Mucosa of rectum (tissue), 2 donors: ENCODE results near the gene ULBP2.
"Not testable (repeated sequence)": the region's sequence is repeated elsewhere in the genome, so short reads cannot be mapped to it uniquely, and the experiment has no call there.

ENCODE experiments used
- H3K27ac ChIP-seq, 2 donors: one replicate each; pipeline ENCODE4 v1.7.0; 2013; ENCODE audit warnings: inconsistent platforms in 2 of 2, low read depth in 2 of 2, low read length in 2 of 2
- H3K27me3 ChIP-seq, 2 donors: one replicate each; pipeline ENCODE4 v1.7.0; 2013; ENCODE audit warnings: low read length in 2 of 2; ENCODE audit not compliant: control insufficient read depth in 2 of 2, insufficient read depth in 2 of 2
- H3K36me3 ChIP-seq, 2 donors: one replicate each; pipeline ENCODE4 v1.7.0; 2013; ENCODE audit warnings: low read length in 2 of 2; ENCODE audit not compliant: control insufficient read depth in 2 of 2, insufficient read depth in 2 of 2
- H3K4me1 ChIP-seq, 2 donors: one replicate each; pipeline ENCODE4 v1.7.0; 2013; ENCODE audit warnings: low read length in 2 of 2, mild to moderate bottlenecking in 1 of 2; ENCODE audit not compliant: control insufficient read depth in 2 of 2, insufficient read depth in 2 of 2
- H3K4me3 ChIP-seq, 2 donors: one replicate each; pipeline ENCODE4 v1.7.0; 2013; ENCODE audit warnings: low read length in 2 of 2
- H3K9ac ChIP-seq, 2 donors: one replicate each; pipeline ENCODE4 v1.7.0; 2013; ENCODE audit warnings: low read length in 2 of 2, low read depth in 1 of 2, mild to moderate bottlenecking in 1 of 2
- H3K9me3 ChIP-seq, 2 donors: one replicate each; pipeline ENCODE4 v1.7.0; 2013; ENCODE audit warnings: low read length in 2 of 2; ENCODE audit not compliant: control insufficient read depth in 2 of 2
- donor health status: healthy.
- donor health status: Normal muscosa, but diverticular disease.

Gene ULBP2

DNA sequence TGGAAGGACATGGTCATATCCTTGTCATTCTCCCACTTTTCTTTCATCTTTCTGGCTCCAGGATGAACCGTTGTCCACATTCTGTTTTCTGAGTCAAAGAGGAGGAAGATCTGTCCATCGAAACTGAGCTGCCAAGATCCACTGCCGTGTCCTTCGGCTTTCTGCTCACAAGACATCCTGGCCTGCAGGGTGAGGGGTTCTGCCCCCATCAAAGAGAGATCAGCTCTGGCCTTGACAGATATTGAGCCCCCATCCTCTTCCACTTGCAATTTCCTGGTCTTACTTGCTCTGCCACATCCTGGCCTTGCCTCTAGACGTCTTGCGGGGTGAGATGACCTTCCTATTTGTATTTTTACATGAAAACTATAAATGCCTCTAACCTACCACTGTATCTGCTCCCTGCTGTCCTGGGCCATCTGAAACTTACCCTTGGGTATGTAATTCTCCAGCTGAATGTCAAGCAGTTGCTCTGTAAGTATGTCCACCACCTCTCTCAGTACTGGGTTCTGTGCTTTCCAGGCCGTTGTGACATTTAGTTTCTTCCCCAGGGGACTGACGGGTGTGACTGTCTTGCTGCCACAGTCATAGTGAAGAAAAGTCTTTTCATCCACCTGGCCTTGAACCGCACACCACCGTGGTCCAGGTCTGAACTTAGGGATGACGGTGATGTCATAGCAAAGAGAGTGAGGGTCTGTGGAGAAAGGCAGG, 22.5 kb upstream of the ULBP2 start:
- not testable (repeated sequence) for H3K9me3 ChIP-seq, H3K4me3 ChIP-seq, H3K27me3 ChIP-seq, H3K36me3 ChIP-seq, H3K9ac ChIP-seq, H3K27ac ChIP-seq
- peaks cover 9 to 11% of the 10 kb centered on the region in 2 donors for H3K4me1 ChIP-seq

DNA sequence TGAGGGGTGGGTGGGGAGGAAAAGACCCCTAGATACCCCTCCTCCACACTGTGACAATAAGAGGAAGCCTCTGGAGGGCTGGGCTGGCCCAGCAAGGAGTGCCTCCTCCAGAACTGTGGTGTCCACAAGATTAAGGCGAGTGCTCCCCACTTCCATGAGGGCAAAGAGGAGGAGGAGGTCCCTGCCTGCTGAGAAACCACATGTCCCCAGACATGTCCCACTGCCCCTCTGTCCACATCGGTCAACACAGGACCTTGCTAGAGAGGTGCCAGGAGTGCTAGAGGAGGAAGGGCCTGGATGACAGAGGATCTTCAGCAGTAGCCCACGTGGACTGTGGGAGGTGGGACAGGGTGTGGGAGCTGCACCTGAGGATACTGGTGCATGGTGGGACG, 22.0 kb upstream of the ULBP2 start:
- Histone ChIP-seq H3K27me3 (peaks cover 0 to 10% of the 10 kb centered on the region in 2 donors), H3K9me3 (no peaks in the 10 kb centered on the region), H3K4me1 (peaks cover 9 to 11% of the 10 kb centered on the region in 2 donors), H3K36me3 (no peaks in the 10 kb centered on the region), H3K9ac (no peak overlapping the region), H3K4me3 (no peak overlapping the region), H3K27ac (no peak overlapping the region)

DNA sequence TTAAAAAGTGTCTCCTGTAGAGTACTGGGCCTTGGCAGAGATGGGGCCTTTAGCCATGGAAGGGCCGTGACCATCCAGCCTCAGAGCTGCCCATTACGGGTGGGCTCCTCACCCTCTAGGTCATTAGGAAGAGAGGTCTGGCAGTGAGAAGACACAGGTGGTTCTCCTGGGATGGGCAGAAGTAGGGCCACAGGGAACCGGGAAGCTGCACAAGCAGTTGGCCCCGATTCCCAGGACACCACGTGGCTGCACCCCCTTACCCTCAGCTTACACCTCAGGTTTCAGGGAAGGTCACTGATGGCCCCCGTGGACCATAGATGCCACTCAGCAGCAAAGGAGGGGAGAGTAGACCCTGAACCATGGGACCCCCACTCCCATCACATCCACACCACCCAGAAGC, 20.5 kb upstream of the ULBP2 start:
- no peak overlapping the region for H3K27ac ChIP-seq
- no peak overlapping the region for H3K9ac ChIP-seq
- no peaks in the 10 kb centered on the region for H3K9me3 ChIP-seq
- no peak overlapping the region for H3K4me3 ChIP-seq
- no peaks in the 10 kb centered on the region for H3K36me3 ChIP-seq
- peaks cover 15 to 21% of the 10 kb centered on the region in 2 donors for H3K4me1 ChIP-seq
- H3K27me3 ChIP-seq: peaks cover 0 to 15% of the 10 kb centered on the region in 2 donors

GRCh38 chr6:149922091-149922490, 19.7 kb upstream of the ULBP2 start:
- H3K27me3 ChIP-seq: peaks cover 0 to 15% of the 10 kb centered on the region in 2 donors
- H3K27ac ChIP-seq, H3K4me3 ChIP-seq, H3K9ac ChIP-seq, H3K9me3 ChIP-seq, H3K36me3 ChIP-seq: not testable (repeated sequence)
- H3K4me1 ChIP-seq: peaks cover 15 to 21% of the 10 kb centered on the region in 2 donors

- H3K9me3 ChIP-seq: no peaks in the 10 kb centered on the region
- H3K36me3 ChIP-seq: no peaks in the 10 kb centered on the region
- H3K4me3 ChIP-seq: peak within 1 kb of the TSS; percentile 66 to 74
- peak within 1 kb of the TSS; percentile 14 to 41 for H3K9ac ChIP-seq
- peaks cover 0 to 15% of the 10 kb centered on the region in 2 donors for H3K27me3 ChIP-seq
- no peak within 1 kb of the TSS for H3K27ac ChIP-seq
- H3K4me1 ChIP-seq: peaks cover 15 to 21% of the 10 kb centered on the region in 2 donors
Measured at GRCh38 chr6:149922642-149923326, 19.0 kb upstream of the ULBP2 start, which contains the start of gene RAET1G. Gene RAET1G (minus strand): TSS chr6:149923121. CDS start chr6:149923010, 111 bp downstream.

- H3K9me3 ChIP-seq: no peaks in the 10 kb centered on the region
- peak overlapping the region; percentile 14 to 41 for H3K9ac ChIP-seq
- peaks cover 15 to 21% of the 10 kb centered on the region in 2 donors for H3K4me1 ChIP-seq
- peaks cover 0 to 15% of the 10 kb centered on the region in 2 donors for H3K27me3 ChIP-seq
- no peaks in the 10 kb centered on the region for H3K36me3 ChIP-seq
- H3K27ac ChIP-seq: no peak overlapping the region
- H3K4me3 ChIP-seq: peak overlapping the region; percentile 66 to 74
Measured at GRCh38 chr6:149923327-149923986, 18.4 kb upstream of the ULBP2 start.

DNA sequence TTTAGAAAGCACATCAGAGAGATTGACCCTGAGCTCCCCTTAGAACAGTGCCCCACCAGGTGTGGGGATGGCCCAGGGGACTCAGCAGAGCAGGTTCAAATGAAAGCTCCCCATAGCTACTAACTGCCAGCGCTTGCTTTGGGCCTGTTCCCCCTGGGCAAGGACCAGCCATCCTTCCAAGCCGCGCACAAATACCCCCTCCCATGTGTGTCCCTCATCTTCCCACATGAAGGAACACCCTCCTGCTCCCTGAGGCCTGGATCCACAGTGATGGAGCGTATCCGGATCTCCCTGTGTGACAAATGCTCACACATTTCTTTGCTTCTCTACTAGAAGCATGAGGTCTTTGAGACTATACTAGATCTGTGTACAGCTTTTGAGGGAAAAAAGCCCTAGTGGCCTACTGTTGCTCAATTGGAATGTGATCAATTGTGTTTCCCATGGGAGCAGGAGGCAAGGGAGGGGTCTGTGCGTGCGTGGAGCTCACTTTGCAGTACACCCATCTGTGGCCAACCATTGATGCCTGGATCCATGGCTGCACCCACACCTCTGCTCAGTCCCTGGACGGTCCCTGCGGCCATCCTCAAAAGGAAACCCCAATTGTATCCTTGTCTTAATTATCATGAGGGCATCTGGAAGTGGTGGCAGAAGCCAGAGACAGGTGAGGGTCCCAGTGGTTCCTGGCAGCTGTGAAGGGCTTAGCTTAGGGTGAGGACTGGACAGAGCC, 17.4 kb upstream of the ULBP2 start:
- H3K27me3 ChIP-seq: peaks cover 6 to 21% of the 10 kb centered on the region in 2 donors
- H3K9ac ChIP-seq: no peak overlapping the region
- H3K27ac ChIP-seq: no peak overlapping the region
- H3K9me3 ChIP-seq: no peaks in the 10 kb centered on the region
- peaks cover 15 to 21% of the 10 kb centered on the region in 2 donors for H3K4me1 ChIP-seq
- H3K36me3 ChIP-seq: no peaks in the 10 kb centered on the region
- no peak overlapping the region for H3K4me3 ChIP-seq

DNA sequence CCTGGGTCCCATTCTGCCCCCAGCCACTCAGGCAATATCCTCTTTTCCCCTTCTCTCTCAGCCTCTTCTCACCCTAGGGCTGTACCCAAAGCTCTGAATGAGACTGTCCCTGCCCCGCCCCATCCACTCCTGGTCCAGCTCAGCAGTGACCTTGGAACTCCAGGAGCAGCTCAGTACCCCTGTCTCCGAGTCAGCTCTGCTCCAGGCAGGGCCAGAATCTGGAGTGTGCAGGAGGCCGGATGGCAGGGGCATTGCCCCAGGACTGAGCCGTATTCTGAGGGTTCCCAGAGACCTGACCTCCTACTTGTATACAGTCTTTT, 16.9 kb upstream of the ULBP2 start:
- Histone ChIP-seq H3K9ac (no peak overlapping the region), H3K4me3 (peak overlapping the region; percentile 63 to 73), H3K36me3 (no peaks in the 10 kb centered on the region), H3K4me1 (peaks cover 15 to 21% of the 10 kb centered on the region in 2 donors), H3K9me3 (no peaks in the 10 kb centered on the region), H3K27ac (no peak overlapping the region), H3K27me3 (peaks cover 11 to 26% of the 10 kb centered on the region in 2 donors)

DNA sequence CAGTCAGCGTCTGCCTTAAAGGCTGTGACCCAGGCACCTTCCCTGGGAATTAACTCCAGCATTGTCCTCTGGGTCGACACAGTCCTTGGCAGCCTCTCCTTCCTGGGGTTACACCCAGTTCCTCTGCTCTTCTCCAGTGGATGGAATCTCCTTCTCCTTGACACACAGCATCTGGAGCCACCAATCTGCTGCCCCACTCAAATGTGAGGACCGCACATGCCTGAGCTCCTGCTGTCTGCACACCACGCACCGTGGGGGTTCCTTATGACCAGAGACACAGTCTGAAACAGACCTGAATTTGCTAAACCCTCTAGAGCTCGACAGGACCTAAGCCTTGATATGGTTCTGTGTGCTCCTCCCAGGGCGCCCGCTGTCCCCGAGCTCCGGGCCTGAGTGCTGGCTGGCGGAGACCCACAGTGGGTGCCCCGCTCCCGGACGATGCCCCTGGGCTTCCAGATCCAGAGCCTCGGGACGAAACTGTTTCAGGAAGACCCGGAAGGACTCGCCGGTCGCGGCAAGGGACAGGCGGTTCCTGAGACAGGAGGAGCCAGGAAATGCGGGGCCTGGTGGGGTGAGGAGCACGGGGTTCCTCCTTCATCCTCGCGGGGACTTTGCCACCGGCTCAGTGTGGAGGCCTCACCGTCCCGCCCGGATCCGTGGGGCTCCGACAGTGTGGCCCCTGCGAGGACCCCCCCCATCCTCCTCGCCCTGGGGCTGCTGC, 16.4 kb upstream of the ULBP2 start:
- peaks cover 11 to 29% of the 10 kb centered on the region in 2 donors for H3K27me3 ChIP-seq
- peak overlapping the region in 1 of 2 donors; percentile 72 for H3K9ac ChIP-seq
- H3K9me3 ChIP-seq: no peaks in the 10 kb centered on the region
- peaks cover 15 to 21% of the 10 kb centered on the region in 2 donors for H3K4me1 ChIP-seq
- H3K27ac ChIP-seq: no peak overlapping the region
- H3K4me3 ChIP-seq: peak overlapping the region; percentile 63 to 73
- no peaks in the 10 kb centered on the region for H3K36me3 ChIP-seq
